Brain microvascular endothelial cell (primary cell): Measurements from ENCODE around the gene EYA2.

ENCODE experiments used
- DNase-seq: peaks from one replicate; pipeline ENCODE4 v3.0.0-alpha.2; 2020
- H3K27ac ChIP-seq: fragments of 250-450 bp; sonication (Bioruptor Pico); 2 replicates; pipeline ENCODE4 v1.5.1; 2020; ENCODE audit warnings: mild to moderate bottlenecking, moderate library complexity
- H3K27me3 ChIP-seq: fragments of 250-450 bp; sonication (Bioruptor Pico); replicated peaks from 2 replicates; pipeline ENCODE4 v1.5.1; 2020; ENCODE audit warnings: mild to moderate bottlenecking
- H3K36me3 ChIP-seq: fragments of 250-450 bp; sonication (Bioruptor Pico); replicated peaks from 2 replicates; pipeline ENCODE4 v1.5.1; 2020; ENCODE audit warnings: mild to moderate bottlenecking
- H3K4me3 ChIP-seq: 2 replicates; pipeline ENCODE4 v1.5.1; 2011; ENCODE audit warnings: low read depth, mild to moderate bottlenecking, control low read depth, low read length, moderate library complexity
- in situ Hi-C: cut with HindIII; loops from 2 replicates; pipeline ENCODE4 v1.10.0; 2017; ENCODE audit warnings: low sequenced_read_pairs, low pct_ligation_motif_present
- TF ChIP-seq, protein P1 (sequence below): IDR thresholded peaks from 2 replicates; pipeline ENCODE4 v1.5.1; 2011; ENCODE audit warnings: low read depth, mild to moderate bottlenecking, moderate library complexity, low read length, control low read depth, inconsistent platforms; ENCODE audit errors: missing control alignments

EYA2 gene

GRCh38 chr20:46983466-46983865 is 88.8 kb downstream of the EYA2 start:
- in situ Hi-C loops, result no loop called here
- DNase-seq, result no peak
- no peaks in the 10 kb centered on the region for H3K36me3 ChIP-seq
- no peak overlapping the region for H3K4me3 ChIP-seq
- no peak overlapping the region for H3K27ac ChIP-seq
- TF ChIP-seq, protein P1, sequence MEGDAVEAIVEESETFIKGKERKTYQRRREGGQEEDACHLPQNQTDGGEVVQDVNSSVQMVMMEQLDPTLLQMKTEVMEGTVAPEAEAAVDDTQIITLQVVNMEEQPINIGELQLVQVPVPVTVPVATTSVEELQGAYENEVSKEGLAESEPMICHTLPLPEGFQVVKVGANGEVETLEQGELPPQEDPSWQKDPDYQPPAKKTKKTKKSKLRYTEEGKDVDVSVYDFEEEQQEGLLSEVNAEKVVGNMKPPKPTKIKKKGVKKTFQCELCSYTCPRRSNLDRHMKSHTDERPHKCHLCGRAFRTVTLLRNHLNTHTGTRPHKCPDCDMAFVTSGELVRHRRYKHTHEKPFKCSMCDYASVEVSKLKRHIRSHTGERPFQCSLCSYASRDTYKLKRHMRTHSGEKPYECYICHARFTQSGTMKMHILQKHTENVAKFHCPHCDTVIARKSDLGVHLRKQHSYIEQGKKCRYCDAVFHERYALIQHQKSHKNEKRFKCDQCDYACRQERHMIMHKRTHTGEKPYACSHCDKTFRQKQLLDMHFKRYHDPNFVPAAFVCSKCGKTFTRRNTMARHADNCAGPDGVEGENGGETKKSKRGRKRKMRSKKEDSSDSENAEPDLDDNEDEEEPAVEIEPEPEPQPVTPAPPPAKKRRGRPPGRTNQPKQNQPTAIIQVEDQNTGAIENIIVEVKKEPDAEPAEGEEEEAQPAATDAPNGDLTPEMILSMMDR, result no peak
- peaks cover 17% of the 10 kb centered on the region for H3K27me3 ChIP-seq

- Histone ChIP-seq H3K36me3 (no peaks in the 10 kb centered on the region), H3K27me3 (peaks cover 17% of the 10 kb centered on the region), H3K27ac (no peak overlapping the region), H3K4me3 (no peak overlapping the region)
- in situ Hi-C loops, result no loop called here
- DNase-seq, result no peak
- TF ChIP-seq, protein P1, result no peak
Measured at GRCh38 chr20:46984405-46984804, 89.8 kb downstream of the EYA2 start.

- in situ Hi-C loops, result no loop called here
Measured at GRCh38 chr20:46985250-46985649, 90.6 kb downstream of the EYA2 start.

GRCh38 chr20:46985671-46986070 is 91.0 kb downstream of the EYA2 start:
- Histone ChIP-seq H3K27me3 (peaks cover 16% of the 10 kb centered on the region), H3K36me3 (no peaks in the 10 kb centered on the region), H3K27ac (no peak overlapping the region), H3K4me3 (no peak overlapping the region)
- TF ChIP-seq, protein P1, result no peak
- in situ Hi-C loops, result no loop called here
- DNase-seq, result no peak

More at GRCh38 chr20:46985250-46985649, 90.6 kb downstream of the EYA2 start:
- Histone ChIP-seq H3K36me3 (no peaks in the 10 kb centered on the region), H3K27ac (no peak overlapping the region), H3K27me3 (peaks cover 14% of the 10 kb centered on the region), H3K4me3 (no peak overlapping the region)
- TF ChIP-seq, protein P1, result no peak
- no peak for DNase-seq

DNA sequence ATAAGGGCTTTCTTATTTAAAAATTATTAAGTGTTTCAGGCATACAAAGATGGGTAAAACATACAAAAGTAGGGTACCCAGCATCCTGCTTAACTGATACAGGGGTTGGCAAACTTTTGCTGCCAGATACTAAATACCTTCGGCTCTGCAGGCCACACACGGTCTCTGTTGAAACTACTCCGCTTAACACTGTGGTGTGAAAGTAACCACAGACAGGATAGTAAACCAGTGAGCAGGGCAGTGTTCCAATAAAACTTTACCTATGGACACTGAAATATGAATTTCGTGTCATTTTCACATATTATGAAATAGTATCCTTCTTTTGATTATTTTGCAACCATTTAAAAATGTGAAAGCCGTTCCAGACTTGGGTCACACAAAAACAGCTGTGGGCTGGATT is 92.4 kb downstream of the EYA2 start:
- DNase-seq, result no peak
- no peak overlapping the region for H3K4me3 ChIP-seq
- TF ChIP-seq, protein P1, result no peak
- no peaks in the 10 kb centered on the region for H3K36me3 ChIP-seq
- in situ Hi-C loops, result no loop called here
- no peak overlapping the region for H3K27ac ChIP-seq
- H3K27me3 ChIP-seq, result peaks cover 16% of the 10 kb centered on the region

- TF ChIP-seq, protein P1, result no peak
- H3K4me3 ChIP-seq, result no peak overlapping the region
- peaks cover 9% of the 10 kb centered on the region for H3K27me3 ChIP-seq
- in situ Hi-C loops, result no loop called here
- DNase-seq, result no peak
- no peaks in the 10 kb centered on the region for H3K36me3 ChIP-seq
- H3K27ac ChIP-seq, result no peak overlapping the region
Measured at GRCh38 chr20:46990017-46990595, 95.5 kb downstream of the EYA2 start.
